Tibial nerve (tissue), 4 donors: ENCODE measurements around the gene TMEM178B. TPM values are rescaled to one million over a fixed set of nuclear protein-coding genes. Genes with fewer than 3 reads are reported as not detected.

ENCODE experiments used
- DNase-seq, 2 donors: peaks; one replicate each; pipeline ENCODE4 v3.0.0-alpha.2; 2019; ENCODE audit warnings: low spot score in 2 of 2
- H3K27ac ChIP-seq, 4 donors: fragments of 200-600 bp; sonication (generic) in 3 of 4; one replicate each; pipeline ENCODE4 v1.5.1; 2017 to 2019; ENCODE audit warnings: mild to moderate bottlenecking in 1 of 4
- H3K27me3 ChIP-seq, 2 donors: fragments of 200-600 bp; sonication (generic) in 1 of 2; one replicate each; pipeline versions ENCODE4 v1.5.1 to v1.6.0; 2017 to 2019
- H3K36me3 ChIP-seq, 3 donors: fragments of 200-600 bp; sonication (generic); one replicate each; pipeline ENCODE4 v1.5.1; 2018 to 2019
- H3K4me1 ChIP-seq, 4 donors: fragments of 200-600 bp; sonication (generic) in 3 of 4; one replicate each; pipeline ENCODE4 v1.5.1; 2017 to 2019
- H3K4me3 ChIP-seq, 4 donors: fragments of 200-600 bp; sonication (generic) in 3 of 4; one replicate each; pipeline ENCODE4 v1.5.1; 2017 to 2019; ENCODE audit warnings: mild to moderate bottlenecking in 1 of 4, moderate library complexity in 1 of 4
- H3K9me3 ChIP-seq, 4 donors: fragments of 200-600 bp; sonication (generic) in 3 of 4; one replicate each; pipeline ENCODE4 v1.5.1; 2017 to 2019
- EP300 ChIP-seq, 2 donors: sonication (generic); formaldehyde crosslinking; IDR thresholded peaks; one replicate each; pipeline ENCODE4 v1.6.1; 2017; ENCODE audit warnings: antibody characterized with exemption in 2 of 2, mild to moderate bottlenecking in 1 of 2
- POLR2A ChIP-seq, 2 donors: fragments of 450-650 bp; IDR thresholded peaks; one replicate each; pipeline ENCODE4 v1.6.1; 2017; ENCODE audit warnings: antibody characterized with exemption in 2 of 2, mild to moderate bottlenecking in 2 of 2, moderate library complexity in 2 of 2
- WGBS, 2 donors: methylation state at CpG; one replicate each; pipeline ENCODE4 v1.1.5; 2018; 5-methylcytosine and 5-hydroxymethylcytosine counted together
- total RNA-seq, 4 donors: library from RNA; depleted of rRNA; stranded (reverse); fragments of >200 nt; gene quantifications; one replicate each; pipeline ENCODE4 v1.1.0, GENCODE V29; 2016
- TF ChIP-seq, protein P1 (sequence below), 5 experiments: fragments of 200-600 bp in 3 of 5; fragments of 450-650 bp in 2 of 5; sonication (generic) in 3 of 5; IDR thresholded peaks; one replicate each; pipeline ENCODE4 v1.5.1; 2016 to 2019; ENCODE audit warnings: antibody characterized with exemption in 5 of 5, mild to moderate bottlenecking in 3 of 5, moderate library complexity in 2 of 5

TMEM178B gene
- total RNA-seq, 4 donors from 2014 or later, result 0.30 to 0.78 (median 0.53) TPM

DNA sequence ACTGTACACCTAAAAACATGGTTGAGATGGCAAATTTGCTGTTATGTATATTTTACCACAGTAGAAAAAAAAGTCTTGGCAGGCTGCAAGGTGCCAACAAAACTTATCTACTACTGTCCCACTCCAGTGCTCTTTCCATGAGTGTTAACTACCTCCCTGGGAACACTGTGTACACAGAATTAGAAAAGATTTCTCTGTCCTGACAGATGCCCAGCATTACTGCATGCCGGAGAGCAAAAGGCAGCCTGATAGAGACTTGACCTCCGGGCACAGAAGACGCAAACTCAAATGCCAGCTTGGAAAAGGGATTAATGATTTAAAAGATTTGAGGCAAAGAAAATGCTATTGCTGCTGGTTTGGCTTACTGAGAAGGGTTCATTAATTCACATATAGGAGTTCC lies 228.8 kb downstream of the TMEM178B start:
- no peaks in the 10 kb centered on the region for H3K36me3 ChIP-seq
- no peaks in the 10 kb centered on the region for H3K9me3 ChIP-seq
- H3K27ac ChIP-seq, result no peak overlapping the region
- 82 to 83% methylated on average over 3 of the region's 3 CpGs for WGBS, 2 donors
- no peaks in the 10 kb centered on the region for H3K4me1 ChIP-seq
- H3K4me3 ChIP-seq, result no peak overlapping the region
- H3K27me3 ChIP-seq, result no peaks in the 10 kb centered on the region
- DNase-seq, result no peak
- no peak for TF ChIP-seq POLR2A (IDR thresholded peaks at IDR 0.05)
- TF ChIP-seq, protein P1, sequence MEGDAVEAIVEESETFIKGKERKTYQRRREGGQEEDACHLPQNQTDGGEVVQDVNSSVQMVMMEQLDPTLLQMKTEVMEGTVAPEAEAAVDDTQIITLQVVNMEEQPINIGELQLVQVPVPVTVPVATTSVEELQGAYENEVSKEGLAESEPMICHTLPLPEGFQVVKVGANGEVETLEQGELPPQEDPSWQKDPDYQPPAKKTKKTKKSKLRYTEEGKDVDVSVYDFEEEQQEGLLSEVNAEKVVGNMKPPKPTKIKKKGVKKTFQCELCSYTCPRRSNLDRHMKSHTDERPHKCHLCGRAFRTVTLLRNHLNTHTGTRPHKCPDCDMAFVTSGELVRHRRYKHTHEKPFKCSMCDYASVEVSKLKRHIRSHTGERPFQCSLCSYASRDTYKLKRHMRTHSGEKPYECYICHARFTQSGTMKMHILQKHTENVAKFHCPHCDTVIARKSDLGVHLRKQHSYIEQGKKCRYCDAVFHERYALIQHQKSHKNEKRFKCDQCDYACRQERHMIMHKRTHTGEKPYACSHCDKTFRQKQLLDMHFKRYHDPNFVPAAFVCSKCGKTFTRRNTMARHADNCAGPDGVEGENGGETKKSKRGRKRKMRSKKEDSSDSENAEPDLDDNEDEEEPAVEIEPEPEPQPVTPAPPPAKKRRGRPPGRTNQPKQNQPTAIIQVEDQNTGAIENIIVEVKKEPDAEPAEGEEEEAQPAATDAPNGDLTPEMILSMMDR (IDR thresholded peaks at IDR 0.05), result no peak
- TF ChIP-seq EP300 (IDR thresholded peaks at IDR 0.05), result no peak

DNA sequence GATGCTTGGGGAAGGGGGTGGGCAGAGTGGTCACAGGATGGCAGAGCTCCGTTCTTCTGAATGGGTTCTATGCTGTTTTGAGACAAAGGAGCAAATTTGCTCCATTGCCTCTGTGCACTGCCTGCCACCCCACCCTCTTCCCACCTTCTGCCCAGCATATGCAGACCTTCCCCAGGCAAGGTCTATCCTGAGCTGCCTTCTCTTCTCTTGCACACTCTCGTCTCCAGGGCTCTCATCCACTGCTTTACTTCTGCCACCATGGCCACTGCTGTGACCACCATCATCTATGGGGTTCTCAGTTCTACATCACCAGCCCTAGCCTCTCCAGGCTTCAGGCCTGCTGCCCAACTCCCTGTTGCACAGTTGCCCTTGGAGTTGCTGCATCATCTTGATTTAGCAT lies 230.4 kb downstream of the TMEM178B start:
- Histone ChIP-seq H3K27me3 (no peaks in the 10 kb centered on the region), H3K36me3 (no peaks in the 10 kb centered on the region), H3K4me1 (no peaks in the 10 kb centered on the region), H3K9me3 (no peaks in the 10 kb centered on the region), H3K4me3 (no peak overlapping the region), H3K27ac (no peak overlapping the region)
- DNase-seq, result no peak
- TF ChIP-seq EP300 (IDR thresholded peaks at IDR 0.05) (no peak), POLR2A (IDR thresholded peaks at IDR 0.05) (no peak)
- TF ChIP-seq, protein P1 (IDR thresholded peaks at IDR 0.05), result no peak
- WGBS, 2 donors, result 79 to 82% methylated on average over 2 of the region's 2 CpGs

DNA sequence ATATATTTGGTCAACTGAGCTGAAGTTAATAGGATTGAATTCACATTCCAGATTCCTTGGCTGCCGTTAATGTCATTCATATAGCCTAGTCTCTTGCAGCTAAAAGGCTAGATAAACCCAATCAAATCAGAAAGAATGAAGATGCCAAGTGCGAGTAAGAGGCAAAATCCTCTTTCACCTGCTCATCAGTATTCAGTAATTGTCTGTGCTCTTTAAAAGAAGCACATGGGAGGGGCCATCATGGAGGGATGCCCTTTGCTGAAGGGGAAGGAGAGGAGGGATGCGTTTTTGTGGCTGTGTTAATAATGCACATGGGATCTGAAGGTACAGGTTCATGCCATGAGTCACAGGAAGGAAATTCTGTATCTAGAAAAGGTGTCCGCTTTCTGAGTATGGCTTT lies 232.2 kb downstream of the TMEM178B start:
- Histone ChIP-seq H3K27me3 (no peaks in the 10 kb centered on the region), H3K9me3 (no peaks in the 10 kb centered on the region), H3K4me3 (no peak overlapping the region), H3K27ac (no peak overlapping the region), H3K36me3 (no peaks in the 10 kb centered on the region), H3K4me1 (no peaks in the 10 kb centered on the region)
- WGBS, 2 donors, result 80 to 84% methylated on average over 4 of the region's 4 CpGs
- no peak for DNase-seq
- TF ChIP-seq POLR2A (IDR thresholded peaks at IDR 0.05) (no peak), EP300 (IDR thresholded peaks at IDR 0.05) (no peak)
- TF ChIP-seq, protein P1 (IDR thresholded peaks at IDR 0.05), result no peak

DNA sequence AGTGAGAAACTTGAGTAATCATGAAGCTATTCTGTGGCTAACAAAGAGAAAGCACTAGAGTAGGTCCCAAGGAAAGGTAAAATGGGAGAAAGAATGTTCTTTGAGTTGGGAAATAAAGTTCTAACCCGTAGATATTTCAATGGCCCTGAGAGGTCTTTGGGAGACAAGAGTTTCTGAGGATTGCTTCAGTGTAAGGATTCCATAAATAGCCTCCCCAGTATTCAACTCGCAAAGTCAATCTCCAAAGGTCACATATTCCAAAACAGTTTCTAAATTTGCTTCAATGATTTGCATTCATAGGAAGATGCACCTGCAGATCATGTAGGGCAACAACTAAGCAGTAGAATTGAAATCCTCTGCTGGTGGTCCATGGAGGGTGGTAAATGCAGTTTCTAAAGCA lies 238.5 kb downstream of the TMEM178B start:
- WGBS, 2 donors, result 55 to 67% methylated on average over 2 of the region's 2 CpGs
- Histone ChIP-seq H3K27ac (no peak overlapping the region), H3K27me3 (no peaks in the 10 kb centered on the region), H3K36me3 (no peaks in the 10 kb centered on the region), H3K4me3 (no peak overlapping the region), H3K9me3 (no peaks in the 10 kb centered on the region), H3K4me1 (no peaks in the 10 kb centered on the region)
- TF ChIP-seq, protein P1 (IDR thresholded peaks at IDR 0.05), result no peak
- TF ChIP-seq EP300 (IDR thresholded peaks at IDR 0.05) (no peak), POLR2A (IDR thresholded peaks at IDR 0.05) (no peak)
- DNase-seq, result no peak

DNA sequence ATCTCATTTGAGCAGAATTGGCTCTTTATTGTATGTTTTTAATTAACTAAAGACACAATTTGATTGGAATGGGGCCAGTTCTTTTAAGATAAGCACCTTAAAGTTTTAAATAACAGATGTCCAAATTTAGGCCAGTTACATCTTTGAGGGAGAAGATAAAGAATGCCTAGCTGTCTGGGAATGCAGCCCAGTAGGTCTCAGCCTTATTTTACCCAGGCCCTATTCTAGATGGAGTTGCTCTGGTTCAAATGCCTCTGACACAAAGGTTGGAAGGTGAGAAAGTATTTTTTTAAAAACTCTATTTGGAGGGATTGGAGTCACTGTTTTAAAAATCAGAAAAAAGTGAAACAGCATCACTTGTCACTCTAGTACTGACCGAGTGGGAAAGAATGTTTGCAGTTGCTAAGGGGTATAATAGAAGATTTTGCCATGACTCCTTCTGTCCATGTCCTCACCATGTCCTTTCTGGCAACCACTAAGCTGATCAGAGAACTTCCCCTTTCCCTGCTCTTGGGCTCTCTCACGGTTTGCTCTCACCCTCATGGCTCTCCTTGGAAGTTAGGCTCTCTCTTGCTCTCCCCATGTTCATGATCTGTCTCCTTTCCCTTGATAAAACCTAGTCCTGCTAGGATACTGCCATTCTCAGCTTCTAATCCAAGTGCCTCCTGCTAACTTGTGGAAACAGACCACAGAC lies 239.1 kb downstream of the TMEM178B start:
- H3K9me3 ChIP-seq, result no peaks in the 10 kb centered on the region
- WGBS, 2 donors, result 56 to 59% methylated on average over 2 of the region's 2 CpGs
- no peaks in the 10 kb centered on the region for H3K27me3 ChIP-seq
- H3K4me1 ChIP-seq, result no peaks in the 10 kb centered on the region
- no peaks in the 10 kb centered on the region for H3K36me3 ChIP-seq
- no peak overlapping the region for H3K27ac ChIP-seq
- TF ChIP-seq POLR2A (IDR thresholded peaks at IDR 0.05), result no peak
- no peak for TF ChIP-seq EP300 (IDR thresholded peaks at IDR 0.05)
- TF ChIP-seq, protein P1 (IDR thresholded peaks at IDR 0.05), result no peak
- no peak overlapping the region for H3K4me3 ChIP-seq
- DNase-seq, result no peak
